Activated T-helper 17 cell treated with anti-CD3 and anti-CD28 coated beads, Interleukin-2, amount 50 U/mL, for 72 hours (primary cell): ENCODE results near the gene RPL23. TPM values are rescaled to one million over a fixed set of nuclear protein-coding genes. Genes with fewer than 3 reads are reported as not detected.

Experiments used
- ATAC-seq: fragments of 150-1000 bp; cut with Tn5 transposase; replicated peaks from 2 replicates; pipeline ENCODE4 v1.10.0; 2021; ENCODE audit warnings: mild to moderate bottlenecking, moderate library complexity
- H3K27ac Mint-ChIP-seq: one replicate; pipeline ENCODE4 v1.8.0; 2022; ENCODE audit warnings: mixed read lengths
- H3K27me3 Mint-ChIP-seq: one replicate; pipeline ENCODE4 v1.8.0; 2022; ENCODE audit warnings: mixed read lengths
- H3K36me3 Mint-ChIP-seq: one replicate; pipeline ENCODE4 v1.8.0; 2022; ENCODE audit warnings: low read depth, mild to moderate bottlenecking, mixed read lengths
- H3K4me1 Mint-ChIP-seq: one replicate; pipeline ENCODE4 v1.8.0; 2022; ENCODE audit warnings: mixed read lengths
- H3K4me3 Mint-ChIP-seq: one replicate; pipeline ENCODE4 v1.8.0; 2022; ENCODE audit warnings: mild to moderate bottlenecking, mixed read lengths
- H3K9me3 Mint-ChIP-seq: one replicate; pipeline ENCODE4 v1.8.0; 2022; ENCODE audit warnings: mixed read lengths
- total RNA-seq, 2 donors: library from RNA; stranded (reverse); gene quantifications; one replicate each; pipeline ENCODE4 v1.2.3, GENCODE V29; 2022

Gene RPL23
- total RNA-seq, 2 donors from 2014 or later: 1,686 to 2,077 TPM

GRCh38 chr17:38809828-38810227 is 43.7 kb downstream of the RPL23 start:
- Mint-ChIP-seq H3K4me3 (no peak overlapping the region), H3K36me3 (peaks cover 100% of the 10 kb centered on the region), H3K27ac (no peak overlapping the region), H3K9me3 (no peaks in the 10 kb centered on the region), H3K27me3 (no peaks in the 10 kb centered on the region), H3K4me1 (no peaks in the 10 kb centered on the region)
- no peak for ATAC-seq

GRCh38 chr17:38800237-38800760 is 53.2 kb downstream of the RPL23 start:
- H3K36me3 Mint-ChIP-seq: peaks cover 76% of the 10 kb centered on the region
- peaks cover 30% of the 10 kb centered on the region for H3K4me1 Mint-ChIP-seq
- H3K4me3 Mint-ChIP-seq: peak overlapping the region; percentile 94
- no peaks in the 10 kb centered on the region for H3K27me3 Mint-ChIP-seq
- no peaks in the 10 kb centered on the region for H3K9me3 Mint-ChIP-seq
- H3K27ac Mint-ChIP-seq: peak overlapping the region; percentile 86
- no peak for ATAC-seq

GRCh38 chr17:38799501-38800236 is 53.9 kb downstream of the RPL23 start, which contains the start of gene PIP4K2B:
Gene PIP4K2B (minus strand): TSS chr17:38799556. CDS start chr17:38799424, 132 bp downstream.
- Mint-ChIP-seq H3K27me3 (no peaks in the 10 kb centered on the region), H3K4me1 (peaks cover 30% of the 10 kb centered on the region), H3K27ac (peak within 1 kb of the TSS; percentile 93), H3K9me3 (no peaks in the 10 kb centered on the region), H3K36me3 (peaks cover 74% of the 10 kb centered on the region), H3K4me3 (peak within 1 kb of the TSS; percentile 94)
- ATAC-seq: peak; percentile 88

GRCh38 chr17:38798614-38799500 is 54.7 kb downstream of the RPL23 start:
- Mint-ChIP-seq H3K36me3 (peaks cover 74% of the 10 kb centered on the region), H3K4me3 (peak overlapping the region; percentile 94), H3K27ac (peak overlapping the region; percentile 93), H3K4me1 (peaks cover 37% of the 10 kb centered on the region), H3K27me3 (no peaks in the 10 kb centered on the region), H3K9me3 (no peaks in the 10 kb centered on the region)
- peak; percentile 47 for ATAC-seq

Other genes starting within 250 kb of the RPL23 start
- under 1 TPM in 1 of 2 donors, not detected in 1; 0.71 TPM for gene SRCIN1, start 247.8 kb downstream of the RPL23 start, total RNA-seq
- gene EPOP, start 178.8 kb downstream of the RPL23 start, total RNA-seq: 10 to 100 TPM; 29.6 to 39.1 TPM
- 100 to 1,000 TPM; 232 to 395 TPM for gene MLLT6, start 148.4 kb downstream of the RPL23 start, total RNA-seq
- 10 to 100 TPM; 36.1 to 57.3 TPM for gene CISD3, start 123.4 kb downstream of the RPL23 start, total RNA-seq
- 1 to 10 TPM; 1.6 to 4.3 TPM for gene PCGF2, start 105.4 kb downstream of the RPL23 start, total RNA-seq
- gene PSMB3, start 101.0 kb downstream of the RPL23 start, total RNA-seq: 100 to 1,000 TPM; 235 to 375 TPM
- 10 to 100 TPM; 37.1 to 43.8 TPM for gene PIP4K2B, start 54.2 kb downstream of the RPL23 start, total RNA-seq
- 10 to 100 TPM; 28.1 to 37.1 TPM for gene CWC25, start 28.4 kb downstream of the RPL23 start, total RNA-seq
- gene LASP1, start 16.3 kb upstream of the RPL23 start, total RNA-seq: 100 to 1,000 TPM; 116 to 172 TPM
- gene FBXO47, start 113.7 kb upstream of the RPL23 start, total RNA-seq: not detected